Measurements from ENCODE around the gene AHNAK.
A peak's percentile ranks its signal among the peaks of the same experiment; 100 is the strongest.

AHNAK gene

DNA sequence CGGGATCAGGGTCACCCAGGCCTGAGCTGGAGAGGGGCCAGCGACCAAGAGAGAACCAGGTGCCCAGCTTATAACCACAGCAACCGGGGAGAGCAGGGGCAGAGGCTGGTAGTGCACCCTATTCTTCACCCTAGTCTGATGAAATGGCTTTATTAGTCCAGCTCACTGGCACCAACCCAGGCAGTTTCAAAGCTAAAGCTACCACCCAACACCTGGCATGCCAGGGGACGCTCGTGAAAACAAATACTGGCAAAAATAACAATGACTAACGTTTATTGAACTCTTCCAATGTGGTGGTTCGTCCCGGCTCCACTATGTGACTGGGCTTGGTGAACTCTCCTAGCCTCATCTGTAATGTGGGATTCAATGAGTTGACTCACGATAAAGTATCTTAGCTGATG, 97.2 kb downstream of the AHNAK start:
- FAIRE-seq: no peak

GRCh38 chr11:62446091-62446490, 100.5 kb downstream of the AHNAK start:
- DNase-seq (ENCODE audit: insufficient read length, low spot score) (no peak), FAIRE-seq (no peak)
- no peak for TF ChIP-seq POLR2A (IDR thresholded peaks at IDR 0.05; ENCODE audit: low read depth, low read length)

More for the DNA sequence above, 97.2 kb downstream of the AHNAK start:
- peak; percentile 70 for DNase-seq (ENCODE audit: insufficient read length, low spot score)
- no peak for TF ChIP-seq POLR2A (IDR thresholded peaks at IDR 0.05; ENCODE audit: low read depth, low read length)

DNA sequence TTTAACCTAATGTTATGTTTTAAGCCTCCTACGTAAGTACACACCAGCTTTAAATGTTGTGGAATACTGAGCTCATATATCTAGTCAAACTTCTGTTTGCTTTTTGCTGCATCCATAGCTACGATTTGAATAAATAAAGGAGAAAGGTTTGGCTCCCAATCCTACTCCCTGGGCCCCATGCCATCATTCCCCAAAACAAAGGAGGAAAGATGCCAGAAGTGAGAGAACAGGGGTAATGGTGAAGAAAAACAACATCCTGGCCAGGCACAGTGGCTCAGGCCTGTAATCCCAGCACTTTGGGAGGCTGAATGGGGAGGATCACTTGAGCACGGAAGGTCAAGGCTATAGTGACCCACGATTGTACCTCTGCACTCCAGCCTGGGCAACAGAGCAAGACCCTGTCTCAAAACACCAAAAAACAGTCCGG, 101.3 kb downstream of the AHNAK start:
- TF ChIP-seq POLR2A (IDR thresholded peaks at IDR 0.05; ENCODE audit: low read depth, low read length): no peak
- FAIRE-seq: no peak
- no peak for DNase-seq (ENCODE audit: insufficient read length, low spot score)

GRCh38 chr11:62444835-62445234, 101.8 kb downstream of the AHNAK start:
- TF ChIP-seq POLR2A (IDR thresholded peaks at IDR 0.05; ENCODE audit: low read depth, low read length): no peak
- FAIRE-seq (no peak), DNase-seq (ENCODE audit: insufficient read length, low spot score) (no peak)

DNA sequence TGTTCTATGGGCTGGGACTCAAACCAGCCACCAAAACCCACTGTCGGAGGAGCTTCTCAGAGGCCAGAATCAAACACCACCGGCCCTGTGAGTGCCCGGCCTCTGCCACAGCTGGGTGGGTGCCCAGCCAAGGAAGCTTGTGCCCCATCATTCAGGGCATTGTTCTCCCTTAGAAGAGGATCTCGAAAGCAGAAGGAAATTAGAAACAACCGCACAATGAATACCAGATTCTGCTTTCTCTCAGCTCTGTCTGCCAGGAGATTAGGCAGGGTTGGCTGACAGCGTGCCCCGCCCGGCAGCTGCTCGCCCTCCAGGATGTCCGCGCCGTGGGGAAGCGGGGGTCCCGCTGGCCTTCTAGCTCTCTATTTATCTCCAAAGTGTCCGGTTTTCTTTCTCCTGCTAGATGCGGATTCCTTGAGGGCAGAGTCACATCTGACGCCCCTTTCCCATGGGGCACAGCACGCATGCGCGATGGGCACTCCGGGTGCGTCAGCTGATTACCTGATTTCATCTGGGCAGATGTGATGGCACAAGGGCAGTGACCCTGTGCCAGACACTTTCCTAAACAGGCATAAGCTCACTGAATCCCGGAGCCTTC, 102.3 kb downstream of the AHNAK start:
- peak; percentile 22; the same call in 1 of the 2 replicates for TF ChIP-seq POLR2A (IDR thresholded peaks at IDR 0.05; ENCODE audit: low read depth, low read length)
- no peak for FAIRE-seq
- no peak for DNase-seq (ENCODE audit: insufficient read length, low spot score)

GRCh38 chr11:62443390-62444235, 103.0 kb downstream of the AHNAK start:
- TF ChIP-seq POLR2A (IDR thresholded peaks at IDR 0.05; ENCODE audit: low read depth, low read length): no peak
- FAIRE-seq (no peak), DNase-seq (ENCODE audit: insufficient read length, low spot score) (no peak)

DNA sequence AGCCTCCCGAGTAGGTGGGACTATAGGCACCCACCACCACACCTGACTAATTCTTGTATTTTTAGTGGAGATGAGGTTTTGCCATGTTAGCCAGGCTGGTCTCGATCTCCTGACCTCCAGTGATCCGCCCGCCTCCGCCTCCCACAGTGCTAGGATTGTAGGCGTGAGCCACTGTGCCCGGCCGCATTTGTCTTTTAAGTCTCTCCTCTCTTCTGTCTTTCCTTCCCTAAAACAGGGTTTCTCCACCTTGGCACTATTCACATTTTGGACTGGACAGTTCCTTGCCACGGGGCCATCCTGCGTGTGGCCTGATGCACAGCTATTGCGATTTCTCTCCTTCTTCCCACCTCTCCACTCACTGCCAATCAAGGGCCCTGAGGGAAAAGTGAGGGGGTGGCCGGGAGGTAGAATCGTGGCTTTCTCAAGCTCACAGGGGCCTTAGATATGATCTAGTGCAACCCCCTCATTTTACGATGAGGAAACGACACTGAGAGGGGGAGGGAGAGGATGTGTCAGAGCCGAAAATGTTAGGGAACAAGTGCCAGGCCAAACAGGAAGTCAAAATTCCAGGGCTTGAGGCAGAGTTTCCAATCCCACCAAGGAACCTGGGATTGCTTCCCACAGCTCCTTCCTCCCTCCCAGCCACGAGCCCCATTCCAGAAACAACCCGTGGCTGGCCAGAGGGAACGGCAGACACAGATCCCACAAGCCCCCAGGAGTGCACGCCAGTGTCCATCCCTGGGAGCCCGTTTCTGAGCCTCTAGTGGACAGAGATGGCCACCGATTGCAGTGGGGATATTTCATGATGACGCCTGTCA, 106.6 kb downstream of the AHNAK start:
- DNase-seq (ENCODE audit: insufficient read length, low spot score) (no peak), FAIRE-seq (no peak)
- TF ChIP-seq POLR2A (IDR thresholded peaks at IDR 0.05; ENCODE audit: low read depth, low read length): no peak

- TF ChIP-seq POLR2A (IDR thresholded peaks at IDR 0.05; ENCODE audit: low read depth, low read length): no peak
- DNase-seq (ENCODE audit: insufficient read length, low spot score) (no peak), FAIRE-seq (no peak)
Observed at GRCh38 chr11:62438641-62439040, 108.0 kb downstream of the AHNAK start.

DNA sequence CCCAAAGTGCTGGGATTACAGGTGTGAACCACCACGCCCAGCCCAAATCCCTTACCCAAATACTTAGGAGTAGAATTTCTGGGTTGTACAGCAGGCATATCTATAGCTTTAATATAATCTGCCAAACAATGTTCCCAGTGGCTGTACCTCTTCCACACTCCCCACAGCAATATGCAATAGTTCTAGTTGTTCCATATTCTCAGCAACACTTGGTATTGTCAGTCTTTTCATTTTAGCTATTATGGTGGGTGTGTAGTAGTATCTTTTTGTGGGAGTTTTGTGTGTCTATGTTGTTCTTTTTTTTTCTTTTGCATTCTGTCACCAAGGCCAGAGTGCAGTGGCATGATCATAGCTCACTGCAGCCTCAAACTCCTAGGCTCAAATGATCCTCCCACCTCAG, 109.0 kb downstream of the AHNAK start:
- DNase-seq (ENCODE audit: insufficient read length, low spot score): no peak
- FAIRE-seq: no peak
- no peak for TF ChIP-seq POLR2A (IDR thresholded peaks at IDR 0.05; ENCODE audit: low read depth, low read length)

- DNase-seq (ENCODE audit: insufficient read length, low spot score) (no peak), FAIRE-seq (no peak)
- TF ChIP-seq POLR2A (IDR thresholded peaks at IDR 0.05; ENCODE audit: low read depth, low read length): no peak
Observed at GRCh38 chr11:62435846-62436660, 110.6 kb downstream of the AHNAK start.

DNA sequence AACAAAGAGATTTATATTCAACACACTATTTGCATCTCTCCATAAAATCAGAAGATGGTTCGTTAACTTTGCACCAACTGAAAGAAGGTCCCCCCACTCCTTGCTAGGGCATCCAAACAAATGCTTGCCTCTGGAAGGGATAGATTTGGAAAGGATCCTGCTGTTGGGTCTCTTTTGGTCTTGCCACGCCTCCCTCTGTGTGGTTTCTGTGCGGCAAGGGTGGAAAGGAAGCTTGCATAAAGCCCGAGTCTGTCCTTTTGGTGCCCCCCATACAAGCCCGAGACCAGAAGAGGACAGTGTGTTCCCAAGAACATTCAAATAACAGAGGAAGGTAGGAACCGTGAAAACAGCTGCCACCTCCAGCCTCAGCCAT, 112.7 kb downstream of the AHNAK start:
- DNase-seq (ENCODE audit: insufficient read length, low spot score) (no peak), FAIRE-seq (no peak)
- no peak for TF ChIP-seq POLR2A (IDR thresholded peaks at IDR 0.05; ENCODE audit: low read depth, low read length)

DNA sequence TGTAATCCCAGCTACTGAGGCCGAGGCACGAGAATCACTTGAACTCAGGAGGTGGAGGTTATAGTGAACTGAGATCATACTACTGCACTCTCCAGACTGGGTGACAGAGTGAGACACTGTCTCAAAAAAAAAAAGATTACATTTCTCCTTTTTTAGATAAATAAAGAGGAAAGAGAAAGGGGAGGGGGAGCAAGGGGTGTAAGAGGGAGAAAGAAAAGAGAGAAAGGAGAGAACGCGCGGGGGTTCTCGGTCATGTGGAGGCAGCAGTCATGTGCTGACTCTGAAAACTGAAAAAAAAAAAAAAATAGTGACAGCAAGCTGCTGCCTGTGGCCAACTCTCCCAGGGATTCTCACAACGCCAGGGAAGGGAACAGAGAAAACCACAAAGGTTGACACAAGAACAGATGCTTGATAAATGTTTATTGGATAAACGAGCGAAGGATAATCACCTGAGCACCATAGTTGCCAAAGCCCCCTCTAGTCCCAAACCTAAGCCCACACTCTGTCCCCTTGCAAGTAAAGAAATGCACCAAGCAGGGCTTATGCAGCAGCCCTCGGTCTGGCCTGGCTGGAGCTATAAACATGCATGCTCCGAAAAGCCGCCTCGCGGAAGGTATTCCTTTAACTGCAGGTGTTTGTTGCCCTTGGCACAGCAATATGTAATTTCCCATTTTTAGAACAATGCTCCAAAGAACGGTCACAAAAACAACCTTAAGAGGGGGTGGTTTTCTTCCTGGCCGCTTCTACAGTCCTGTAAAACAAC, 113.3 kb downstream of the AHNAK start:
- FAIRE-seq: no peak
- no peak for DNase-seq (ENCODE audit: insufficient read length, low spot score)
- no peak for TF ChIP-seq POLR2A (IDR thresholded peaks at IDR 0.05; ENCODE audit: low read depth, low read length)

DNA sequence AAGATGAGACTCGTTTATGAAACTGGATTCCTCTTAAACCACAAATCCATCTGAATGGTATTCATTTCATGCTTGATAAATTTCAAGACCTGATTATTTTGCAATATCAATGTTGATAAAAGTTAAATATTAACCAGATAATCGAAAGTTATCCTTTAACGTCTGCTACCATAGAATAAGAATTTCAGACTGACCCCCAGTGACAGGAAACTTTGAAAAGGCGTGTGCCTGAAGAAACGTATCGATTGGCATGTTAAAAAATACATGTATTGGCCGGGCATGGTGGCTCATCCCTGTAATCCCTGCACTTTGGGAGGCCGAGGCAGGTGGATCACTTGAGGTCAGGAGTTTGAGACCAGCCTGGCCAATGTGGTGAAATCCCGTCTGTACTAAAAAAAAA, 113.9 kb downstream of the AHNAK start:
- no peak for DNase-seq (ENCODE audit: insufficient read length, low spot score)
- no peak for TF ChIP-seq POLR2A (IDR thresholded peaks at IDR 0.05; ENCODE audit: low read depth, low read length)
- no peak for FAIRE-seq

Measured in H54 (cell line).